Suppressor macrophage treated with lipopolysaccharide for 1 hour (primary cell): ENCODE data around the gene WDR7.

Experiments
- DNase-seq, 3 donors: peaks; one replicate each; pipeline ENCODE4 v3.0.0-alpha.2; 2020 to 2022

Gene WDR7

GRCh38 chr18:56723706-56724105 is 72.5 kb downstream of the WDR7 start:
- DNase-seq: no peak

- DNase-seq: no peak
Observed at GRCh38 chr18:56726906-56727305, 75.7 kb downstream of the WDR7 start.

GRCh38 chr18:56727399-56727798 is 76.2 kb downstream of the WDR7 start:
- DNase-seq: peak in 1 of 3 donors; percentile 6

DNA sequence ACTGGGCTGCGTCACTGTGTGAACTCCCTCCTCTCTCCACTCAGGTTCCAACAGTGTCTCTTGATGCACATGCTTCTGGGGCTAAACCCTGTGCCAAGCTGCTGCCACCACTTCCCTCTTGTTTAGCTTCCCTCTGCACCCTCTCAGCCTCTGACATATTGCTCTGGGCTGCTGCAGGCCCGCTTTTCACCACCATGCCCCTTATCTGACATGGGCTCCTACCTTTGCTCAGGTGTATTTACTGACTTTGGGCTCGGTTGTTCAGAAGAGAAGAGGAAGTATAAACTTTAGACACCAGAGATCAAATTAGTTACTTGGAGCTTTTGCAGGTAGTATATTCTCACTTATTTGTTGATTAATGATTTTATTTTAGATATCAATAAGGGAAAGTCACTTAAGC is 77.6 kb downstream of the WDR7 start:
- no peak for DNase-seq

- no peak for DNase-seq
Observed at GRCh38 chr18:56738184-56738583, 87.0 kb downstream of the WDR7 start.

- no peak for DNase-seq
Observed at GRCh38 chr18:56739731-56740130, 88.6 kb downstream of the WDR7 start.

DNA sequence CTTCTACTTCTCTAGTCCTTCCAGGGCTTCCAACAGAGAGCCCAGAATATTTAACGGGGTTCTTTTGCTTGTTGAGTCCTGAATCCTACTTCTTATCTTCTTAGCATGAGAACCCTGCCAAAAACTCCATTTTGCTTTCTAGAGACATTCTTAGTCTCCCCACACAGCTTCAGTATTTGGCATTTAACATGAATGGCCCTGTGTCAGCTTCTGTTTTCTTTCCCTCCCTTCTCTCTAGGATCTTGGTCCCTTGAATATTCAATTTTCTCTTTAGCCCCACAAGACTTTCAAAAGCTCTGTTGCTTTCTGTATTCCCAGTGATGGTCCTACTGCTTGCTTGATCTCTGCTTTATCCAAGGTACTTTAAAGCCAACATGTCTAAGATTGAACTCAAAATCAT is 89.5 kb downstream of the WDR7 start:
- DNase-seq: no peak

- no peak for DNase-seq
Observed at GRCh38 chr18:56741685-56742084, 90.5 kb downstream of the WDR7 start.

DNA sequence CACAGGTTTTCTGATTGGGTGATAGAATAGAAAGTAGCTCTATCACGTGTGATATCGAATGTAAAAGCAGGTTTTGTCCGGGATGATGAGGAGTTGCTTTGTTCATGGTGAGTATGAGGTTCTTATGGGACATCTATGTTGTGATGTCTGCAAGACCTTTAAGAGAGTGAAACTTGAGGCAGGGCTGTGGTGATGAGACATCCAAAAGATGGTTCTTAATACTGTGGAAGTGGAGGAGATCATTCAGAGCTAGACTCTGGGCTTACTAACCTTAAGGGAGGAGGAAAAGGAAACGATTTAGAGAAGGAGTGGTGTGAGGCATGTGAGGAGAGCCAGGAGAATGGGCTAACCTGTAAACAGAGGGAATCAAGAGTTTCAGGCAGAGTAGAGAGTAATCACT is 92.0 kb downstream of the WDR7 start:
- DNase-seq: no peak

DNA sequence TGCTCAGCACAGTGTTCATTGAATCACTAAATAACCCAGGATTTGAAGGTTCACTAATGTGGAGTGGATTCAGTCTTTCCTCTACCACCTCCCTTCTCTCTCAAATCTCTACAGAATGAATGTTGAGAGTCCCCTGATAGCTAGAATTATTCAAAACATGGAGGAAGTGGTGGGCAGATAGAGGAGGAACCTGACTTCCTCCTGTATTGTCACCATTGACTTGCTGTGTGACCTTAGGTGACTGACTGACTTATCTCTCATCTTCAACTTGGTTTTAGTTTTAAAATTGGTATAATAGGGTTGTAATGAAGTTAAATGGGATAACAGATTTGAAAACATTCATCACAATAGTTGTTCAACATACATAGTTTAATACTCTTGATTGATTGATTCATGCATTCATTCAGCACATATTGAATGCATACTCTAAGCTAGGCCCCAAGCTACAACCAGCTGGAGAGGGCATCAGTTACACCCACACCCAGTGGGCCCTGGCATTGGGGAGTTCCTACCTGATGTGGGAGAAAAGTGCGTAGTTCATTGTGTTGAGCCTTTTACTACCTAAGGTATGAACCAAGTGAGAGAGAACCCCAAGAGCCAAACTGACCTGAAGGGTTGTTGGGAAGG is 96.0 kb downstream of the WDR7 start:
- peak; percentile 16 to 36 (median 27) for DNase-seq

- DNase-seq: no peak
Observed at GRCh38 chr18:56747857-56748256, 96.7 kb downstream of the WDR7 start.

DNA sequence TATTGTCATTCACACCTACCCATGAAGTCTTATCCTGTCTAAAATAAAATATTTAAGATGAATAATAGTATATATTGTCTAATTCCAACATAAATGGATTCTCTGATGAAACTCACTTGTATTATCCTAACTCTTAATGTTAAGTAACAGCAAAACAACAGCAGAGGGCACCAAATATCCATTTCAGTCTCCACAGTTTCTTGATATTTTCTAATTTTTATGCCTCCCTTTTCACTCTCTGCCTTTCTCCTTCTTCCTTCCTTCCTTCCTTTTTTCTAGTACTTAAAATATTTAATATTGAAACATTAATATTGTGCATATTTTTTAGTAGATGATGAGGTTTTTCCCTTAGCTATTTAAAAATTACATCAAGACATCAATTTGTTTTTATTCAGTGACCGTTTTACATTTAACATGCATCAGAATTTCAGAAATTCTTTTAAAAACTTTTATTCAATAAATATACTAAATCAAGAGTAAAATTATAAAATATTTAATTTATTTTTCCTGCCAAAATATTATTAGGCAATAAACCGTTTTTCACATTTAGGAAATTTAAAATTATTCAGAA is 97.6 kb downstream of the WDR7 start:
- peak; percentile 46 to 65 (median 60) for DNase-seq

DNA sequence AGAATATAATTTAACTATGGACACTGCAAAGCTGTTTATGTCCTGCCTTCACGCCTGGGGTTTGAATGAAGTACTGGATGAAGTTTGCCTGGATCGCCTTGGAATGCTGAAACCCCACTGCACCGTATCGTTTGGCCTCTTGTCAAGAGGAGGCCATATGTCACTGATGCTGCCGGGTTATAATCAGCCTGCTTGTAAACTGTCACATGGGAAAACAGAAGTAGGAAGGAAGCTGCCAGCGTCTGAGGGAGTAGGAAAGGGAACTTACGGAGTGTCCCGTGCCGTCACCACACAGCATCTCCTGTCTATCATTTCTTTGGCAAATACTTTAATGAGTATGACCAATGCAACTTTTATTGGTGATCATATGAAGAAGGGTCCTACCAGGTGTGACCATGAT is 105.8 kb downstream of the WDR7 start:
- peak; percentile 81 to 85 (median 85) for DNase-seq

GRCh38 chr18:56770097-56770496 is 118.9 kb downstream of the WDR7 start:
- DNase-seq: no peak

DNA sequence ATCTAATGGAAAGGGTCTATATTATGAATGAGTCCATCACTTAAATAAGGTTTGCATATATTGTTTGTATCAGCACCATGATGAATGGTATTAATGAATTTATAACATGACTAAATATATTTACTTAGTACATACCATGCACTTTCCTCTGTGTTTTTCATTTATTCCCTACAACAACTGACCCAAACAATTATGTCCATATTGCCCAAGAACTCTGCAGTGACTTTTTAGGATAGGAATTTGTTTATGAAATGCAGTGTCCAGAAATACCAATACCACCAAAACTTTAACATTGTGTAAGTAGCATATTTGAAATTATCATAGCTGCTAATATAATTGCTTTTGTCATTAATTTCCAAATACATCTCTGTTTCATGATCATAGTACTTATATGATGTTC is 119.7 kb downstream of the WDR7 start:
- no peak for DNase-seq

GRCh38 chr18:56775701-56776100 is 124.5 kb downstream of the WDR7 start:
- DNase-seq: no peak

GRCh38 chr18:56787390-56787789 is 136.2 kb downstream of the WDR7 start:
- DNase-seq: no peak

GRCh38 chr18:56789004-56789888 is 138.1 kb downstream of the WDR7 start:
- DNase-seq: peak; percentile 30 to 40 (median 36)

GRCh38 chr18:56789889-56790180 is 138.7 kb downstream of the WDR7 start:
- no peak for DNase-seq

- DNase-seq: no peak
Observed at GRCh38 chr18:56795381-56795780, 144.2 kb downstream of the WDR7 start.

DNA sequence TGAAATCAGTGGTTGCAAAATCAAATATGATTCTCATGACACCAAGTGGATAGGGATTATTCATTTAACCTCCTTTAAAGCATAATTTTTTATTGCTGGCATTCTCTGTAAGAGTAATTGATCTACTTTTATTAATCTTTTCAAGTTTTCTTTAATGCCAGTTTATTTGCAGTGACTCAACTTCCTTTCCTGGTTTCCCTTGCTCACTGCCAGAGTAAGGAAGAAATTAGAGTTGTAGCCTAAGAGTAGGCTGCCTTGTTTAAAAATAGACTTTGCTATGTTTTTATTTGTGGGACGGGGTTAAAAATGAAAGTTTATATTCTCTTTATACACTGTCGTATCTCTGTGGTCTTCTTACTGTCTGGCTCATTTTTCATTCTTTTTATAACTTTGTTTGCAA is 148.6 kb downstream of the WDR7 start:
- DNase-seq: no peak

DNA sequence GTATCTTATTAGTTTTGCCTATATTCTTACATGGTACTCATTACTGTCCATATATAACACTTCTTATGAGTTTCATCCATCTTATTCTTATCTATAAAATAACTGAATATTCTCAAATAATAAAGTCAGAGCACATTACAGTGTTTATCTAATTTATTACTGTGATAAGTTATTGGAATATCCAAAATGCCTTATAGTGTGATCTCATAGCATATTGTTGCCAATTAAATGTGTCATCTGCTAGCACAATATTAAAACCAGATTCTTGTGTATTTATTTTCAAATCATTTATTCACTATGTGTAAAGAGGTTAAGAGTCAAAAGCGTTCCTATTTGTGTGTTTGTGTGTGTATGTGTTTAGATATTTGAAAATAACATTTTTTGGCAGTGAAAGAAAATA is 151.9 kb downstream of the WDR7 start:
- DNase-seq: no peak

DNA sequence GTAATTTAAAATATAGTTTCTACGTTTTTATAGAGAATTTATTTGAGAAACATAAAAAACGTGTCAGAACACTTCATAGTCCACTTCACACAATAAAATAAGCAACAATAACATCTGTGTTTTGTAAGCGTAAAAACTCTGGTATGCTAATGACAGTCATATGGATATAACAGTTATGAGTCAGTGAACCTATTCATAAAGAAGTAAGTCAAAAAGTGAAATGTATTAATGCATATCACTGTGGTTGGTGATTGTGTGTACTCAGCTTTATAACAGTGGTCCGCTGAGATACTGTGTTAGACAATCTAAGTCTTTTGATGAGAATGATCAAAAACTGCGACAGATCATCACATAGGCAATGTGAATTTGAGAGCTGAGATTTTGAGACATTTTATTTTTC is 153.2 kb downstream of the WDR7 start:
- DNase-seq: no peak

GRCh38 chr18:56807901-56808300 is 156.7 kb downstream of the WDR7 start:
- DNase-seq: no peak
